HEK293 (cell line): Measurements from ENCODE around the gene LAYN.

Experiments used
- CTCF ChIA-PET: fragments of 350-600 bp; formaldehyde crosslinking; extraction: SDS; loops from one replicate; lab custom pipeline; 2021; ENCODE audit warnings: antibody characterized with exemption; lab: Yijun Ruan, JAX
- POLR2A ChIA-PET: fragments of 300-600 bp; formaldehyde crosslinking; extraction: SDS; loops from one replicate; lab custom pipeline; 2020; ENCODE audit warnings: antibody characterized with exemption, inconsistent platforms; lab: Yijun Ruan, JAX
- H3K27ac ChIP-seq: fragments of 200-500 bp; sonication (Bioruptor generic); 2 replicates; pipeline ENCODE4 v1.5.1; 2014; ENCODE audit warnings: low read depth, low read length, control low read depth, inconsistent platforms; ENCODE audit errors: extremely low read depth
- H3K36me3 ChIP-seq, 2 experiments: fragments of 200-500 bp in 1 of 2; sonication (Bioruptor generic) in 1 of 2; 1 replicate in 1 of 2; 2 replicates in 1 of 2; pipeline ENCODE4 v1.5.1; 2014 to 2017; ENCODE audit warnings: inconsistent platforms in 2 of 2, low read length in 2 of 2; ENCODE audit not compliant: control insufficient read depth in 2 of 2, insufficient read depth in 1 of 2
- H3K4me1 ChIP-seq: fragments of 200-500 bp; sonication (Bioruptor generic); 2 replicates; pipeline ENCODE4 v1.5.1; 2014; ENCODE audit warnings: mild to moderate bottlenecking, low read length, inconsistent platforms; ENCODE audit not compliant: control insufficient read depth, insufficient read depth
- H3K4me3 ChIP-seq: 2 replicates; pipeline ENCODE4 v1.5.1; 2011; ENCODE audit warnings: low read depth, mild to moderate bottlenecking, control low read depth, low read length, moderate library complexity
- H3K9me3 ChIP-seq: fragments of 200-500 bp; sonication (Bioruptor generic); 2 replicates; pipeline ENCODE4 v1.5.1; 2014; ENCODE audit warnings: low read depth, low read length, inconsistent platforms; ENCODE audit not compliant: control insufficient read depth, insufficient read depth
- ZNF16 ChIP-seq: fragments of 450-650 bp; formaldehyde crosslinking; IDR thresholded peaks from 2 replicates; pipeline ENCODE4 v1.5.1; 2016; ENCODE audit warnings: low read depth, missing biosample characterization, missing genetic modification characterization
- ZNF837 ChIP-seq: fragments of 450-650 bp; formaldehyde crosslinking; IDR thresholded peaks from 2 replicates; pipeline ENCODE4 v1.5.1; 2016; ENCODE audit warnings: missing biosample characterization, missing genetic modification characterization
- TF ChIP-seq, protein P1 (sequence below): fragments of 450-650 bp; formaldehyde crosslinking; IDR thresholded peaks from 2 replicates; pipeline ENCODE4 v1.5.1; 2017; ENCODE audit warnings: missing biosample characterization, missing genetic modification characterization

LAYN gene

DNA sequence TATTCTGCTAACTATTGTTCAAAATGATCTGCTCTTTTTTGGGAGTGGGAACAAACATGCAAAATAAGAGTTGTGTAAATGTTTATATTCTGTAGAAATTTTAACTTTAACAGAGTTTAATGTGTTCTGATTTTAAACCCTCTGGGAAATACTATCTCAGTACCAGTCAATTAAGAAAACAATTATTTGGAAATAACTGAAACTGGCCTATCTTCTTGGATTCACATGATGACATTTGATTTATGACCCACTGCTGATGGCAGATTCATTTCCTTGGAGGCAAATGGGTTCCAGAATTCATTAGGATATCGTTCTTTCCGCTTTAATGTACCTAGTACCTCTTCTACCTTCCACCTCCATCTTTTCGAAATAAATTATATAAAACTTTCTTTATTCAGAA is 67.2 kb downstream of the LAYN start:
- ChIA-PET POLR2A (interaction anchor here (0.9 kb wide), 1 partner anchor 154 kb away, joined by 3 read pairs; no protein-coding TSS in a partner anchor), CTCF (interaction anchor here (1.3 kb wide), 1 partner anchor 169 kb away, joined by 3 read pairs; no protein-coding TSS in a partner anchor)
- TF ChIP-seq, protein P1, sequence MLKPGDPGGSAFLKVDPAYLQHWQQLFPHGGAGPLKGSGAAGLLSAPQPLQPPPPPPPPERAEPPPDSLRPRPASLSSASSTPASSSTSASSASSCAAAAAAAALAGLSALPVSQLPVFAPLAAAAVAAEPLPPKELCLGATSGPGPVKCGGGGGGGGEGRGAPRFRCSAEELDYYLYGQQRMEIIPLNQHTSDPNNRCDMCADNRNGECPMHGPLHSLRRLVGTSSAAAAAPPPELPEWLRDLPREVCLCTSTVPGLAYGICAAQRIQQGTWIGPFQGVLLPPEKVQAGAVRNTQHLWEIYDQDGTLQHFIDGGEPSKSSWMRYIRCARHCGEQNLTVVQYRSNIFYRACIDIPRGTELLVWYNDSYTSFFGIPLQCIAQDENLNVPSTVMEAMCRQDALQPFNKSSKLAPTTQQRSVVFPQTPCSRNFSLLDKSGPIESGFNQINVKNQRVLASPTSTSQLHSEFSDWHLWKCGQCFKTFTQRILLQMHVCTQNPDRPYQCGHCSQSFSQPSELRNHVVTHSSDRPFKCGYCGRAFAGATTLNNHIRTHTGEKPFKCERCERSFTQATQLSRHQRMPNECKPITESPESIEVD (tag by site-specific recombination): peak; percentile 41; the same call in 1 of the 2 replicates
- TF ChIP-seq ZNF16 (tag by site-specific recombination) (no peak), ZNF837 (tag by site-specific recombination) (no peak)
- no peaks in the 10 kb centered on the region for H3K36me3 ChIP-seq
- no peak overlapping the region for H3K27ac ChIP-seq
- H3K9me3 ChIP-seq: no peaks in the 10 kb centered on the region
- H3K4me3 ChIP-seq: no peak overlapping the region
- no peaks in the 10 kb centered on the region for H3K4me1 ChIP-seq
